HepG2 (cell line): ENCODE measurements around the gene RFXAP. TPM values are rescaled to one million over a fixed set of nuclear protein-coding genes. Genes with fewer than 3 reads are reported as not detected.

Experiments used
- ATAC-seq: fragments of 200-7000 bp; cut with Tn5 transposase; 3 replicates; pipeline ENCODE4 v1.9.1; 2020; ENCODE audit warnings: mild to moderate bottlenecking, moderate library complexity
- BruUV-seq: library from RNA; stranded (reverse); fragments of 400-500 nt; replicated peaks from 2 replicates; lab custom pipeline; 2021; lab: Mats Ljungman, UMichigan
- CTCF ChIA-PET: fragments of 300-600 bp; formaldehyde crosslinking; extraction: SDS; loops from one replicate; lab custom pipeline; 2021; ENCODE audit warnings: low total read pairs, inconsistent platforms, low intra/inter-chr PET ratio; lab: Yijun Ruan, JAX
- POLR2A ChIA-PET: fragments of 350-600 bp; sonication (Branson Sonifier 250); formaldehyde crosslinking; loops from one replicate; lab custom pipeline; 2020; ENCODE audit warnings: antibody characterized with exemption, inconsistent platforms; lab: Yijun Ruan, JAX
- DNase-seq: peaks from one replicate; pipeline ENCODE4 v3.0.0-alpha.2; 2015; ENCODE audit warnings: low spot score
- FAIRE-seq: peaks from 3 replicates; lab custom pipeline; 2011; peaks lifted over from hg19 to GRCh38; lab: Jason Lieb, UNC
- H2AFZ ChIP-seq: one replicate; pipeline ENCODE4 v1.6.1; 2011; ENCODE audit warnings: low read length, inconsistent platforms
- H3K27ac ChIP-seq: fragments of 300-600 bp; 3 replicates; pipeline ENCODE4 v1.8.0; 2011; ENCODE audit warnings: mixed run types, mild to moderate bottlenecking, mixed read lengths, low read length, inconsistent platforms; ENCODE audit not compliant: insufficient read depth; ENCODE audit errors: extremely low read length
- H3K27me3 ChIP-seq, 2 experiments: fragments of 200-600 bp in 1 of 2; 2 replicates in 1 of 2; 3 replicates in 1 of 2; pipeline versions ENCODE4 v1.6.0 to v1.8.0; 2011; ENCODE audit warnings: low read length in 2 of 2, mild to moderate bottlenecking in 2 of 2, moderate library complexity in 2 of 2, inconsistent platforms in 1 of 2; ENCODE audit not compliant: insufficient read depth in 2 of 2, control insufficient read depth in 1 of 2
- H3K36me3 ChIP-seq, 2 experiments: fragments of 200-600 bp in 1 of 2; replicated peaks in 1 of 2; 2 replicates in 1 of 2; 3 replicates in 1 of 2; pipeline versions ENCODE4 v1.5.1 to v1.8.0; 2011; ENCODE audit warnings: low read length in 2 of 2, inconsistent platforms in 1 of 2; ENCODE audit not compliant: insufficient read depth in 2 of 2, control insufficient read depth in 1 of 2
- H3K4me1 ChIP-seq: 2 replicates; pipeline ENCODE4 v1.5.1; 2012; ENCODE audit warnings: low read length, inconsistent platforms; ENCODE audit not compliant: insufficient read depth
- H3K4me2 ChIP-seq: 2 replicates; pipeline ENCODE4 v1.6.0; 2011; ENCODE audit warnings: low read depth, low read length, inconsistent platforms
- H3K4me3 ChIP-seq, 3 experiments: fragments of 200-600 bp in 1 of 3; sonication (generic), shearing (Covaris generic) in 1 of 3; replicated peaks in 1 of 3; 2 replicates each; pipeline ENCODE4 v1.5.1; 2011 to 2016; ENCODE audit warnings: low read length in 3 of 3, inconsistent platforms in 2 of 3, low read depth in 2 of 3, mild to moderate bottlenecking in 2 of 3, control low read depth in 1 of 3, mixed read lengths in 1 of 3; ENCODE audit not compliant: insufficient read depth in 1 of 3
- H3K79me2 ChIP-seq: one replicate; pipeline ENCODE4 v1.6.1; 2011; ENCODE audit warnings: low read length, inconsistent platforms; ENCODE audit not compliant: insufficient read depth
- H3K9ac ChIP-seq: 2 replicates; pipeline ENCODE4 v1.6.0; 2011; ENCODE audit warnings: mild to moderate bottlenecking, low read depth, low read length, inconsistent platforms; ENCODE audit not compliant: insufficient read depth
- H3K9me3 ChIP-seq: 2 replicates; pipeline ENCODE4 v1.5.1; 2012; ENCODE audit warnings: mild to moderate bottlenecking, low read length
- H4K20me1 ChIP-seq: 2 replicates; pipeline ENCODE4 v1.6.0; 2011; ENCODE audit warnings: inconsistent platforms, mild to moderate bottlenecking, low read length, moderate library complexity; ENCODE audit not compliant: insufficient read depth
- ARHGAP35 ChIP-seq: sonication (generic); formaldehyde crosslinking; IDR thresholded peaks from 2 replicates; pipeline ENCODE4 v1.9.0; 2022; ENCODE audit warnings: mild to moderate bottlenecking, inconsistent platforms, moderate library complexity, missing genetic modification reagents, borderline replicate concordance
- HMG20B ChIP-seq: conservative IDR thresholded peaks from 2 replicates; pipeline ENCODE4 v1.6.1; 2016; ENCODE audit warnings: missing genetic modification reagents, missing compliant biosample characterization
- IKZF1 ChIP-seq: fragments of 450-650 bp; IDR thresholded peaks from 2 replicates; pipeline ENCODE4 v1.7.1; 2016
- KAT8 ChIP-seq: IDR thresholded peaks from 2 replicates; pipeline ENCODE4 v1.6.1; 2016; ENCODE audit warnings: missing genetic modification reagents, missing compliant biosample characterization
- MAZ ChIP-seq, 2 experiments: sonication (generic) in 1 of 2; formaldehyde crosslinking in 1 of 2; IDR thresholded peaks; 2 replicates each; pipeline versions ENCODE4 v1.5.0 to v1.6.1; 2012 to 2020; ENCODE audit warnings: low read depth in 2 of 2, mild to moderate bottlenecking in 2 of 2, borderline replicate concordance in 1 of 2, improper control_type of control experiment in 1 of 2, low read length in 1 of 2, missing genetic modification reagents in 1 of 2, moderate library complexity in 1 of 2
- PCBP2 ChIP-seq: fragments of 200-400 bp; formaldehyde crosslinking; optimal IDR thresholded peaks from 2 replicates; pipeline ENCODE3; 2018; ENCODE audit warnings: low read length, low read depth; ENCODE audit not compliant: poor library complexity, severe bottlenecking
- TBX3 ChIP-seq: fragments of 450-650 bp; IDR thresholded peaks from 2 replicates; pipeline ENCODE4 v1.6.1; 2017; ENCODE audit warnings: antibody characterized with exemption, mild to moderate bottlenecking, inconsistent platforms, borderline replicate concordance
- ZNF674 ChIP-seq: sonication (generic); formaldehyde crosslinking; IDR thresholded peaks from 2 replicates; pipeline ENCODE4 v1.5.0; 2020; ENCODE audit warnings: low read depth, mild to moderate bottlenecking, missing genetic modification reagents
- ZNF709 ChIP-seq: sonication (generic); formaldehyde crosslinking; IDR thresholded peaks from 2 replicates; pipeline ENCODE4 v1.5.0; 2020; ENCODE audit warnings: mild to moderate bottlenecking, missing genetic modification reagents
- ZNF839 ChIP-seq: sonication (generic); formaldehyde crosslinking; IDR thresholded peaks from 2 replicates; pipeline ENCODE4 v1.4.0; 2020; ENCODE audit warnings: missing genetic modification reagents, mild to moderate bottlenecking, borderline replicate concordance
- WGBS: methylation state at CpG from one replicate; pipeline ENCODE4 v1.1.6; 2017; ENCODE audit warnings: low lambda C conversion rate; 5-methylcytosine and 5-hydroxymethylcytosine counted together
- in situ Hi-C: cut with HindIII; loops from 2 replicates; pipeline ENCODE4 v1.10.0; 2017; ENCODE audit warnings: low pct_unique_long_range_greater_than_20kb; ENCODE audit not compliant: extremely low pct_ligation_motif_present
- intact Hi-C: fragments of 100-400 bp; cut with micrococcal nuclease; formaldehyde crosslinking; loops from one replicate; pipeline ENCODE4 v1.10.0; 2022; ENCODE audit not compliant: unreplicated experiment
- polyA plus RNA-seq, 8 experiments: library from polyadenylated mRNA; depleted of rRNA in 3 of 8; stranded (reverse) in 7 of 8; unstranded in 1 of 8; fragments of >200 nt; fragmentation: Illumina TruSeq in 4 of 8; extraction: Trizol in 4 of 8; gene quantifications; 2 replicates each; pipeline versions ENCODE4 v1.2.1 to v1.2.3, GENCODE V29; 2011 to 2016; ENCODE audit warnings: low read depth in 4 of 8, missing spikeins in 1 of 8, mixed read lengths in 1 of 8; ENCODE audit not compliant: insufficient read depth in 1 of 8
- total RNA-seq, 5 experiments: library from RNA; depleted of rRNA; stranded (reverse); fragments of >200 nt; fragmentation: Illumina TruSeq; extraction: Trizol; gene quantifications; 2 replicates each; pipeline ENCODE4 v1.2.3, GENCODE V29; 2016; ENCODE audit warnings: low read depth in 1 of 5
- TF ChIP-seq, protein P1 (sequence below): sonication (generic); formaldehyde crosslinking; IDR thresholded peaks from 2 replicates; pipeline ENCODE4 v1.5.1; 2020; ENCODE audit warnings: mild to moderate bottlenecking, missing genetic modification reagents
- TF ChIP-seq, protein P2 (sequence below): sonication (generic); formaldehyde crosslinking; IDR thresholded peaks from 2 replicates; pipeline ENCODE4 v1.4.0; 2020; ENCODE audit warnings: mild to moderate bottlenecking, missing genetic modification reagents
- TF ChIP-seq, protein P3 (sequence below): sonication (generic); formaldehyde crosslinking; IDR thresholded peaks from 2 replicates; pipeline ENCODE4 v1.5.0; 2020; ENCODE audit warnings: mild to moderate bottlenecking, missing genetic modification reagents

The RFXAP gene
- total and polyA plus RNA-seq, 2 of the 13 experiments (the other 11 are each of a cell fraction or from before 2014, with no cell fraction given), result 1.8 to 7.9 TPM

DNA sequence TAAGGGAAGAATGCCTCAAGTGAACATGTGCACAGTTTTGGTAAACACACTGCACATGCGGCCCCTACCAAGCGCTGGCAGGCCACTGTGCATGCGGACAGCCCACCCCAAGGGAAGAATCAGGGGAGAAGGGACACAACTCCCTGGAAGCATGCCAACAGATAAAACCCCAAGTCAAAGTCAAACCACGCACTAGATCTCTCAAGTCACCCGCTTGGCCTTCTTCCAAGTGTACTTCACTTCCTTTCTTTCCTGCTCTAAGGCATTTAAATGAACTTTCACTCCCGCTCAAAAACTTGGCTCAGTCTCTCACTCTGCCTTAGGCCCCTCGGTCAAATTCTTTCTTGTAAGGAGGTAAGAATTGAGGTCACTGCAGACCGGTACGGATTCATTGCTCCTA lies 4.6 kb upstream of the RFXAP start:
- peaks cover 0 to 12% of the 10 kb centered on the region in 2 experiments; a peak in 1 of 5 replicates for H3K27me3 ChIP-seq
- ChIA-PET POLR2A (no interaction called here), CTCF (no interaction called here)
- DNase-seq (no peak), FAIRE-seq (no peak), ATAC-seq (no peak)
- no peak overlapping the region for H2AFZ ChIP-seq
- 63% methylated on average over 6 of the region's 9 CpGs for WGBS
- in situ Hi-C loops, result no loop called here
- H3K4me2 ChIP-seq, result no peak overlapping the region
- no peak for TF ChIP-seq ZNF709 (CRISPR knock-in tag)
- no peak for TF ChIP-seq MAZ (IDR thresholded peaks at IDR 0.05; ENCODE audit: borderline replicate concordance, low read depth, low read length)
- TF ChIP-seq MAZ (CRISPR knock-in tag; IDR thresholded peaks at IDR 0.05; ENCODE audit: low read depth), result no peak
- no peak for TF ChIP-seq TBX3
- TF ChIP-seq, protein P1, sequence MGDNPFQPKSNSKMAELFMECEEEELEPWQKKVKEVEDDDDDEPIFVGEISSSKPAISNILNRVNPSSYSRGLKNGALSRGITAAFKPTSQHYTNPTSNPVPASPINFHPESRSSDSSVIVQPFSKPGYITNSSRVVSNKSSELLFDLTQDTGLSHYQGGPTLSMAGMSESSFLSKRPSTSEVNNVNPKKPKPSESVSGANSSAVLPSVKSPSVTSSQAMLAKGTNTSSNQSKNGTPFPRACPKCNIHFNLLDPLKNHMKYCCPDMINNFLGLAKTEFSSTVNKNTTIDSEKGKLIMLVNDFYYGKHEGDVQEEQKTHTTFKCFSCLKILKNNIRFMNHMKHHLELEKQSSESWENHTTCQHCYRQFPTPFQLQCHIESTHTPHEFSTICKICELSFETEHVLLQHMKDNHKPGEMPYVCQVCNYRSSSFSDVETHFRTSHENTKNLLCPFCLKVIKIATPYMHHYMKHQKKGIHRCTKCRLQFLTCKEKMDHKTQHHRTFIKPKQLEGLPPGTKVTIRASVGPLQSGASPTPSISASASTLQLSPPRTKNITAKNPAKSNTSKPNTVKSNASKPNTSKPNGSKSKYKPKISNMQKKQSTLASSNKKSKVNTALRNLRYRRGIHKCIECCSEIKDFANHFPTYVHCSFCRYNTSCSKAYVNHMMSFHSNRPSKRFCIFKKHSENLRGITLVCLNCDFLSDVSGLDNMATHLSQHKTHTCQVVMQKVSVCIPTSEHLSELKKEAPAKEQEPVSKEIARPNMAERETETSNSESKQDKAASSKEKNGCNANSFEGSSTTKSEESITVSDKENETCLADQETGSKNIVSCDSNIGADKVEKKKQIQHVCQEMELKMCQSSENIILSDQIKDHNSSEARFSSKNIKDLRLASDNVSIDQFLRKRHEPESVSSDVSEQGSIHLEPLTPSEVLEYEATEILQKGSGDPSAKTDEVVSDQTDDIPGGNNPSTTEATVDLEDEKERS, result no peak
- TF ChIP-seq, protein P2, sequence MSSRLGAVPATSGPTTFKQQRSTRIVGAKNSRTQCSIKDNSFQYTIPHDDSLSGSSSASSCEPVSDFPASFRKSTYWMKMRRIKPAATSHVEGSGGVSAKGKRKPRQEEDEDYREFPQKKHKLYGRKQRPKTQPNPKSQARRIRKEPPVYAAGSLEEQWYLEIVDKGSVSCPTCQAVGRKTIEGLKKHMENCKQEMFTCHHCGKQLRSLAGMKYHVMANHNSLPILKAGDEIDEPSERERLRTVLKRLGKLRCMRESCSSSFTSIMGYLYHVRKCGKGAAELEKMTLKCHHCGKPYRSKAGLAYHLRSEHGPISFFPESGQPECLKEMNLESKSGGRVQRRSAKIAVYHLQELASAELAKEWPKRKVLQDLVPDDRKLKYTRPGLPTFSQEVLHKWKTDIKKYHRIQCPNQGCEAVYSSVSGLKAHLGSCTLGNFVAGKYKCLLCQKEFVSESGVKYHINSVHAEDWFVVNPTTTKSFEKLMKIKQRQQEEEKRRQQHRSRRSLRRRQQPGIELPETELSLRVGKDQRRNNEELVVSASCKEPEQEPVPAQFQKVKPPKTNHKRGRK (CRISPR knock-in tag), result no peak
- TF ChIP-seq, protein P3, sequence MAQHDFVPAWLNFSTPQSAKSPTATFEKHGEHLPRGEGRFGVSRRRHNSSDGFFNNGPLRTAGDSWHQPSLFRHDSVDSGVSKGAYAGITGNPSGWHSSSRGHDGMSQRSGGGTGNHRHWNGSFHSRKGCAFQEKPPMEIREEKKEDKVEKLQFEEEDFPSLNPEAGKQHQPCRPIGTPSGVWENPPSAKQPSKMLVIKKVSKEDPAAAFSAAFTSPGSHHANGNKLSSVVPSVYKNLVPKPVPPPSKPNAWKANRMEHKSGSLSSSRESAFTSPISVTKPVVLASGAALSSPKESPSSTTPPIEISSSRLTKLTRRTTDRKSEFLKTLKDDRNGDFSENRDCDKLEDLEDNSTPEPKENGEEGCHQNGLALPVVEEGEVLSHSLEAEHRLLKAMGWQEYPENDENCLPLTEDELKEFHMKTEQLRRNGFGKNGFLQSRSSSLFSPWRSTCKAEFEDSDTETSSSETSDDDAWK, result no peak
- TF ChIP-seq IKZF1, result no peak
- TF ChIP-seq HMG20B (CRISPR knock-in tag), result no peak
- TF ChIP-seq PCBP2, result no peak
- TF ChIP-seq ZNF674 (CRISPR knock-in tag), result no peak
- TF ChIP-seq KAT8 (CRISPR knock-in tag), result no peak
- TF ChIP-seq ARHGAP35 (CRISPR knock-in tag), result no peak
- no peak for TF ChIP-seq ZNF839 (CRISPR knock-in tag)
- intact Hi-C loops, result no loop called here
- H3K27ac ChIP-seq, result no peak overlapping the region
- H3K4me1 ChIP-seq, result peaks cover 10% of the 10 kb centered on the region; the same call in 1 of the 2 replicates
- no TSS peak for BruUV-seq
- H3K4me3 ChIP-seq, result no peak overlapping the region
- no peaks in the 10 kb centered on the region for H4K20me1 ChIP-seq
- no peaks in the 10 kb centered on the region for H3K36me3 ChIP-seq
- no peaks in the 10 kb centered on the region for H3K79me2 ChIP-seq
- H3K9me3 ChIP-seq, result no peaks in the 10 kb centered on the region
- no peak overlapping the region for H3K9ac ChIP-seq
